ENCODE results near the gene TESMIN. TPM values are rescaled to one million over a fixed set of nuclear protein-coding genes. Genes with fewer than 3 reads are reported as not detected.

The TESMIN gene
- total and polyA plus RNA-seq, 2 of the 4 experiments (the other 2 are of a cell fraction), result 0.90 to 2.2 TPM

DNA sequence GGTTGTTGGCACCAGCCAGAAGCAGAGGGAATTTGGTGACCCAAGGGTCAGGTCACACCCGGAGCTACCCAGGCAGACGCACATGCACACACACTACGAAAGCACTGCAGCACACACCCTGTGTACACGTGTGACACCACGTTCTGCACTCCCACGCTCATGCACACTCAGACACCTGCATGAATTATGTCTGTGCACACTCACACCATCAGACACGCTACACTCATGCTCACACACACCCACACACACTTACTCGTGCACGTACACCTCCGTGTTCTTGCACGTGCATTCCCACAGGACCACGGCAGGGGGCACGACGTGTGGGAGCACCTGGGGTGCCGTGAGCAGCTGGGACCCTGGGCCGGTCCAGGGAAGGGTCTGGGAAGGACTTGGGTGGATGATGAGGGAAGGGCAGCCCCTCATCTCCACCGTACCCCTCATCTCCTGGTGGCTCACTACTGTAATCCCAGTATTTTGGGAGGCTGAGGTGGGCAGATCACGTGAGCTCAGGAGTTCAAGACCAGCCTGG lies 87.8 kb downstream of the TESMIN start:
- POLR2A ChIA-PET (ENCODE audit: unreplicated experiment), result no interaction called here
- no peak overlapping the region for H2BK120ac ChIP-seq (ENCODE audit: low read depth, low read length)
- H4K5ac ChIP-seq (ENCODE audit: low read depth, low read length), result no peak overlapping the region
- no peak overlapping the region for H3K14ac ChIP-seq (replicated peaks; ENCODE audit: low read depth, low read length)
- no peak overlapping the region for H3K4ac ChIP-seq (ENCODE audit: low read depth, low read length)
- CTCF ChIA-PET, result no interaction called here
- no peak overlapping the region for H3K9ac ChIP-seq (ENCODE audit: low read depth, low read length)
- H4K91ac ChIP-seq (ENCODE audit: insufficient read depth, low read depth, low read length), result no peak overlapping the region
- H2AK9ac ChIP-seq (replicated peaks; ENCODE audit: low read depth, low read length, poor library complexity), result no peak overlapping the region
- no peak overlapping the region for H3K56ac ChIP-seq (ENCODE audit: extremely low read depth, insufficient read depth, low read length)
- no peak overlapping the region for H2AFZ ChIP-seq (replicated peaks; ENCODE audit: low read length, poor library complexity)
- 68% methylated on average over 5 of the region's 18 CpGs; no CpG with 5 or more reads in 1 of the 2 experiments for WGBS, 2 experiments (ENCODE audit: extremely low coverage in 2 of 2, insufficient read length in 1 of 2)
- no peak overlapping the region for H3K27ac ChIP-seq (ENCODE audit: insufficient read depth, low read length)
- dilution Hi-C loops (cut with HindIII; ENCODE audit: low sequenced_read_pairs, unreplicated experiment), result no loop called here
- no peak overlapping the region for H4K8ac ChIP-seq (ENCODE audit: low read depth in 2 of 2, low read length in 2 of 2)
- in situ Hi-C loops (cut with MboI; ENCODE audit: low sequenced_read_pairs), result no loop called here
- no peak for ATAC-seq (ENCODE audit: low read depth)
- H2BK5ac ChIP-seq (ENCODE audit: low read depth, low read length, poor library complexity, severe bottlenecking), result no peak overlapping the region
- H3K23ac ChIP-seq (ENCODE audit: low read depth, low read length), result no peak overlapping the region
- no peak for DNase-seq
- H3K36me3 ChIP-seq (ENCODE audit: control insufficient read depth, insufficient read depth, low read length), result no peaks in the 10 kb centered on the region
- no peak overlapping the region for H2AK5ac ChIP-seq (ENCODE audit: low read depth, low read length)
- H3K27me3 ChIP-seq (ENCODE audit: control insufficient read depth, insufficient read depth, low read length), result peaks cover 38% of the 10 kb centered on the region
- no peak overlapping the region for H3K4me2 ChIP-seq (ENCODE audit: low read depth, low read length)
- H3K18ac ChIP-seq (ENCODE audit: low read depth, low read length), result no peak overlapping the region
- TF ChIP-seq RAD21 (IDR thresholded peaks at IDR 0.05; ENCODE audit: low read length), result no peak
- TF ChIP-seq MAFK (IDR thresholded peaks at IDR 0.05; ENCODE audit: low read depth, low read length), result no peak
- TF ChIP-seq, protein P1, sequence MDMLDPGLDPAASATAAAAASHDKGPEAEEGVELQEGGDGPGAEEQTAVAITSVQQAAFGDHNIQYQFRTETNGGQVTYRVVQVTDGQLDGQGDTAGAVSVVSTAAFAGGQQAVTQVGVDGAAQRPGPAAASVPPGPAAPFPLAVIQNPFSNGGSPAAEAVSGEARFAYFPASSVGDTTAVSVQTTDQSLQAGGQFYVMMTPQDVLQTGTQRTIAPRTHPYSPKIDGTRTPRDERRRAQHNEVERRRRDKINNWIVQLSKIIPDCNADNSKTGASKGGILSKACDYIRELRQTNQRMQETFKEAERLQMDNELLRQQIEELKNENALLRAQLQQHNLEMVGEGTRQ (IDR thresholded peaks at IDR 0.05; ENCODE audit: low read depth, low read length), result no peak
- TF ChIP-seq CHD1 (IDR thresholded peaks at IDR 0.05; ENCODE audit: low read depth, low read length), result no peak
- TF ChIP-seq FOS (IDR thresholded peaks at IDR 0.05; ENCODE audit: low read depth, low read length), result no peak
- no peak for TF ChIP-seq CEBPB (IDR thresholded peaks at IDR 0.05; ENCODE audit: low read depth, low read length)
- no peaks in the 10 kb centered on the region for H3K79me1 ChIP-seq (ENCODE audit: low read depth in 1 of 2, low read length in 2 of 2)
- no peak overlapping the region for H3K4me3 ChIP-seq (ENCODE audit: insufficient read depth, low read depth, low read length)
- H3K9me1 ChIP-seq (ENCODE audit: insufficient read depth, low read length), result no peaks in the 10 kb centered on the region
- peaks cover 4% of the 10 kb centered on the region for H3K9me3 ChIP-seq (ENCODE audit: control insufficient read depth, insufficient read depth, low read length)
- peaks cover 7% of the 10 kb centered on the region for H3K4me1 ChIP-seq (ENCODE audit: control insufficient read depth, insufficient read depth, low read length)
- no peak overlapping the region for H2BK20ac ChIP-seq (ENCODE audit: low read depth, low read length)
- intact Hi-C loops (cut with micrococcal nuclease), result no loop called here
- no peak overlapping the region for H2BK15ac ChIP-seq (ENCODE audit: low read depth, low read length)
- 0 out of 2 replicates have a peak, but pooled peaks cover 5% of the 10 kb centered on the region for H4K20me1 ChIP-seq (ENCODE audit: insufficient read depth, low read length)
- no TSS peak for BruUV-seq (replicated peaks)

All from IMR-90 (cell line).